ENCODE measurements around the gene PIGR.

The PIGR gene

GRCh38 chr1:206962272-206962671 is 16.0 kb upstream of the PIGR start:
- no peak for DNase-seq
- in situ Hi-C loops (cut with HindIII; ENCODE audit: low pct_ligation_motif_present, low pct_unique_long_range_greater_than_20kb, low sequenced_read_pairs), result no loop called here

- in situ Hi-C loops (cut with HindIII; ENCODE audit: low pct_ligation_motif_present, low pct_unique_long_range_greater_than_20kb, low sequenced_read_pairs), result no loop called here
- no peak for DNase-seq
These were observed 15.4 kb upstream of the PIGR start for GRCh38 chr1:206961668-206962067.

- in situ Hi-C loops (cut with HindIII; ENCODE audit: low pct_ligation_motif_present, low pct_unique_long_range_greater_than_20kb, low sequenced_read_pairs), result no loop called here
- DNase-seq, result no peak
These were observed 14.6 kb upstream of the PIGR start for GRCh38 chr1:206960676-206961386.

- DNase-seq, result no peak
- in situ Hi-C loops (cut with HindIII; ENCODE audit: low pct_ligation_motif_present, low pct_unique_long_range_greater_than_20kb, low sequenced_read_pairs), result no loop called here
These were observed 11.9 kb upstream of the PIGR start for GRCh38 chr1:206958144-206958543.

GRCh38 chr1:206957639-206958038 is 11.4 kb upstream of the PIGR start:
- no peak for DNase-seq
- in situ Hi-C loops (cut with HindIII; ENCODE audit: low pct_ligation_motif_present, low pct_unique_long_range_greater_than_20kb, low sequenced_read_pairs), result no loop called here

- DNase-seq, result no peak
- in situ Hi-C loops (cut with HindIII; ENCODE audit: low pct_ligation_motif_present, low pct_unique_long_range_greater_than_20kb, low sequenced_read_pairs), result no loop called here
These were observed 9.5 kb upstream of the PIGR start for GRCh38 chr1:206955476-206956451.

GRCh38 chr1:206954459-206955342 is 8.4 kb upstream of the PIGR start:
- in situ Hi-C loops (cut with HindIII; ENCODE audit: low pct_ligation_motif_present, low pct_unique_long_range_greater_than_20kb, low sequenced_read_pairs), result no loop called here
- no peak for DNase-seq

GRCh38 chr1:206953626-206954025 is 7.4 kb upstream of the PIGR start:
- no peak for DNase-seq
- in situ Hi-C loops (cut with HindIII; ENCODE audit: low pct_ligation_motif_present, low pct_unique_long_range_greater_than_20kb, low sequenced_read_pairs), result no loop called here

- in situ Hi-C loops (cut with HindIII; ENCODE audit: low pct_ligation_motif_present, low pct_unique_long_range_greater_than_20kb, low sequenced_read_pairs), result no loop called here
- DNase-seq, result peak; percentile 13
These were observed 6.9 kb upstream of the PIGR start for GRCh38 chr1:206953126-206953525.

- peak; percentile 95 for DNase-seq
- in situ Hi-C loops (cut with HindIII; ENCODE audit: low pct_ligation_motif_present, low pct_unique_long_range_greater_than_20kb, low sequenced_read_pairs), result no loop called here
These were observed 5.9 kb upstream of the PIGR start for GRCh38 chr1:206952171-206952570.

GRCh38 chr1:206951318-206952100 is 5.2 kb upstream of the PIGR start:
- peak; percentile 97 for DNase-seq
- in situ Hi-C loops (cut with HindIII; ENCODE audit: low pct_ligation_motif_present, low pct_unique_long_range_greater_than_20kb, low sequenced_read_pairs), result no loop called here

- in situ Hi-C loops (cut with HindIII; ENCODE audit: low pct_ligation_motif_present, low pct_unique_long_range_greater_than_20kb, low sequenced_read_pairs), result no loop called here
These were observed 3.4 kb upstream of the PIGR start for GRCh38 chr1:206949641-206950040.

GRCh38 chr1:206949208-206949607 is 2.9 kb upstream of the PIGR start:
- in situ Hi-C loops (cut with HindIII; ENCODE audit: low pct_ligation_motif_present, low pct_unique_long_range_greater_than_20kb, low sequenced_read_pairs), result no loop called here
- DNase-seq, result no peak

More at GRCh38 chr1:206949641-206950040, 3.4 kb upstream of the PIGR start:
- DNase-seq, result no peak

GRCh38 chr1:206947255-206947654 is 989 bp upstream of the PIGR start:
- in situ Hi-C loops (cut with HindIII; ENCODE audit: low pct_ligation_motif_present, low pct_unique_long_range_greater_than_20kb, low sequenced_read_pairs), result no loop called here

GRCh38 chr1:206945779-206946178 is 487 bp downstream of the PIGR start:
- no peak for DNase-seq
- in situ Hi-C loops (cut with HindIII; ENCODE audit: low pct_ligation_motif_present, low pct_unique_long_range_greater_than_20kb, low sequenced_read_pairs), result no loop called here

More at GRCh38 chr1:206947255-206947654, 989 bp upstream of the PIGR start:
- no peak for DNase-seq

GRCh38 chr1:206944703-206945102 is 1.6 kb downstream of the PIGR start:
- in situ Hi-C loops (cut with HindIII; ENCODE audit: low pct_ligation_motif_present, low pct_unique_long_range_greater_than_20kb, low sequenced_read_pairs), result no loop called here
- no peak for DNase-seq

GRCh38 chr1:206941766-206942418 is 4.4 kb downstream of the PIGR start:
- in situ Hi-C loops (cut with HindIII; ENCODE audit: low pct_ligation_motif_present, low pct_unique_long_range_greater_than_20kb, low sequenced_read_pairs), result no loop called here
- DNase-seq, result no peak

GRCh38 chr1:206940588-206940936 is 5.7 kb downstream of the PIGR start:
- in situ Hi-C loops (cut with HindIII; ENCODE audit: low pct_ligation_motif_present, low pct_unique_long_range_greater_than_20kb, low sequenced_read_pairs), result no loop called here
- no peak for DNase-seq
